ENCODE results near the gene PODXL2. TPM values are rescaled to one million over a fixed set of nuclear protein-coding genes. Genes with fewer than 3 reads are reported as not detected.
A peak's percentile ranks its signal among the peaks of the same experiment; 100 is the strongest.

The PODXL2 gene
- total RNA-seq, 1 experiment from 2014 or later = 33.6 TPM

DNA sequence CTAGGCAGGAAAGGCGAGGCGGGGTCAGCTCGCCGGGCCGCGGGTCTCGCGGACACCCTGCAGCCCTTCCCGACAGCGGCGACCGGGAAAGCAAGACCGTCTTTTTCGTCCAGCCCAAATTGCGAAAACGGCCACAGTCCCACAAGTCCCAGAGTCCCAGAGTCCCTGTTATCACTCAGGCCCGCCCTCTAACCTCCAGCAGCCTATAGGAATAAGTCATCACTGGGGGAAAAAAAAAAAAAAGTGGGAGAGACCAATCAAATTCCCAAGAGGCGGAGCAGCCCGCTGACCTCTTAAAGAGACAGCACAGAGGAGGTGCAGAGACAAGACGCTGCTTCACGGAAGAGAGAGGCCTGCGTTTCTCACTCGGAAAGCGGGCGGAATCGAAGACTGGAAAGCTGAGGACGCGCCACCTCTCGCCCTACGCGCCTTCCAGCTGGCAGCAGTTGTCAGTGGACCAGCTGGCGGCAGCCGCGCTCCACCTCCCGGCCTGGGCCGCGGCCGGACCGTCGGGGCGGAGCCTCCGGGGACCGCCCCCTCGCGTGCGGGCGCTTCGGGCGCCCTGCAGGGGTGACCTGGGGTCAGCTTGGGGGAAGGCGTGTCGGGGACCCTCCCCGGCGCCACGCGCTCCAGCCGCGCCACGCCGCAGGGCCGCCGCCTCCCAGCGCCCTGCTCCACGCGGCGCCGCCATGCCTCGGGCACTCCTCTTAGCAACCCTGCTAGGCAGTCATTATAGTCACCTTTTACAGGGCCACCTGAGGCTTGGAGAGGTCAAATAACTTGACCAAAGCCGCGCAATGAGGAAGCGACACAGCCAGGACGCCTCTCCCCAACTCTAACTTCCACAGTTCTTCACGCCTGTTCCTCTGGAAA lies 38.2 kb upstream of the PODXL2 start, which contains the start of gene TPRA1 (continued):
- TF ChIP-seq, protein P1, sequence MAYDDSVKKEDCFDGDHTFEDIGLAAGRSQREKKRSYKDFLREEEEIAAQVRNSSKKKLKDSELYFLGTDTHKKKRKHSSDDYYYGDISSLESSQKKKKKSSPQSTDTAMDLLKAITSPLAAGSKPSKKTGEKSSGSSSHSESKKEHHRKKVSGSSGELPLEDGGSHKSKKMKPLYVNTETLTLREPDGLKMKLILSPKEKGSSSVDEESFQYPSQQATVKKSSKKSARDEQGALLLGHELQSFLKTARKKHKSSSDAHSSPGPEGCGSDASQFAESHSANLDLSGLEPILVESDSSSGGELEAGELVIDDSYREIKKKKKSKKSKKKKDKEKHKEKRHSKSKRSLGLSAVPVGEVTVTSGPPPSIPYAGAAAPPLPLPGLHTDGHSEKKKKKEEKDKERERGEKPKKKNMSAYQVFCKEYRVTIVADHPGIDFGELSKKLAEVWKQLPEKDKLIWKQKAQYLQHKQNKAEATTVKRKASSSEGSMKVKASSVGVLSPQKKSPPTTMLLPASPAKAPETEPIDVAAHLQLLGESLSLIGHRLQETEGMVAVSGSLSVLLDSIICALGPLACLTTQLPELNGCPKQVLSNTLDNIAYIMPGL (CRISPR knock-in tag; IDR thresholded peaks at IDR 0.05) = peak; percentile 14; the same call in 1 of the 2 replicates
- TF ChIP-seq MXD4 (CRISPR knock-in tag; IDR thresholded peaks at IDR 0.05; ENCODE audit: borderline replicate concordance) = no peak
- peak; percentile 73 for TF ChIP-seq NFYB (CRISPR knock-in tag; conservative IDR thresholded peaks at IDR 0.05; ENCODE audit: low read depth)
- TF ChIP-seq GABPB1 (CRISPR knock-in tag; IDR thresholded peaks at IDR 0.05) = 0 out of 2 replicates have a peak, but pooled peaks have one; percentile 18
- TF ChIP-seq, protein P2, sequence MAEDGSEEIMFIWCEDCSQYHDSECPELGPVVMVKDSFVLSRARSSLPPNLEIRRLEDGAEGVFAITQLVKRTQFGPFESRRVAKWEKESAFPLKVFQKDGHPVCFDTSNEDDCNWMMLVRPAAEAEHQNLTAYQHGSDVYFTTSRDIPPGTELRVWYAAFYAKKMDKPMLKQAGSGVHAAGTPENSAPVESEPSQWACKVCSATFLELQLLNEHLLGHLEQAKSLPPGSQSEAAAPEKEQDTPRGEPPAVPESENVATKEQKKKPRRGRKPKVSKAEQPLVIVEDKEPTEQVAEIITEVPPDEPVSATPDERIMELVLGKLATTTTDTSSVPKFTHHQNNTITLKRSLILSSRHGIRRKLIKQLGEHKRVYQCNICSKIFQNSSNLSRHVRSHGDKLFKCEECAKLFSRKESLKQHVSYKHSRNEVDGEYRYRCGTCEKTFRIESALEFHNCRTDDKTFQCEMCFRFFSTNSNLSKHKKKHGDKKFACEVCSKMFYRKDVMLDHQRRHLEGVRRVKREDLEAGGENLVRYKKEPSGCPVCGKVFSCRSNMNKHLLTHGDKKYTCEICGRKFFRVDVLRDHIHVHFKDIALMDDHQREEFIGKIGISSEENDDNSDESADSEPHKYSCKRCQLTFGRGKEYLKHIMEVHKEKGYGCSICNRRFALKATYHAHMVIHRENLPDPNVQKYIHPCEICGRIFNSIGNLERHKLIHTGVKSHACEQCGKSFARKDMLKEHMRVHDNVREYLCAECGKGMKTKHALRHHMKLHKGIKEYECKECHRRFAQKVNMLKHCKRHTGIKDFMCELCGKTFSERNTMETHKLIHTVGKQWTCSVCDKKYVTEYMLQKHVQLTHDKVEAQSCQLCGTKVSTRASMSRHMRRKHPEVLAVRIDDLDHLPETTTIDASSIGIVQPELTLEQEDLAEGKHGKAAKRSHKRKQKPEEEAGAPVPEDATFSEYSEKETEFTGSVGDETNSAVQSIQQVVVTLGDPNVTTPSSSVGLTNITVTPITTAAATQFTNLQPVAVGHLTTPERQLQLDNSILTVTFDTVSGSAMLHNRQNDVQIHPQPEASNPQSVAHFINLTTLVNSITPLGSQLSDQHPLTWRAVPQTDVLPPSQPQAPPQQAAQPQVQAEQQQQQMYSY (CRISPR knock-in tag; IDR thresholded peaks at IDR 0.05) = peak; percentile 80
- TF ChIP-seq, protein P3, sequence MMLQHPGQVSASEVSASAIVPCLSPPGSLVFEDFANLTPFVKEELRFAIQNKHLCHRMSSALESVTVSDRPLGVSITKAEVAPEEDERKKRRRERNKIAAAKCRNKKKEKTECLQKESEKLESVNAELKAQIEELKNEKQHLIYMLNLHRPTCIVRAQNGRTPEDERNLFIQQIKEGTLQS (CRISPR knock-in tag; conservative IDR thresholded peaks at IDR 0.05) = no peak
- no peak for TF ChIP-seq NFATC4 (CRISPR knock-in tag; IDR thresholded peaks at IDR 0.05)
- TF ChIP-seq, protein P4, sequence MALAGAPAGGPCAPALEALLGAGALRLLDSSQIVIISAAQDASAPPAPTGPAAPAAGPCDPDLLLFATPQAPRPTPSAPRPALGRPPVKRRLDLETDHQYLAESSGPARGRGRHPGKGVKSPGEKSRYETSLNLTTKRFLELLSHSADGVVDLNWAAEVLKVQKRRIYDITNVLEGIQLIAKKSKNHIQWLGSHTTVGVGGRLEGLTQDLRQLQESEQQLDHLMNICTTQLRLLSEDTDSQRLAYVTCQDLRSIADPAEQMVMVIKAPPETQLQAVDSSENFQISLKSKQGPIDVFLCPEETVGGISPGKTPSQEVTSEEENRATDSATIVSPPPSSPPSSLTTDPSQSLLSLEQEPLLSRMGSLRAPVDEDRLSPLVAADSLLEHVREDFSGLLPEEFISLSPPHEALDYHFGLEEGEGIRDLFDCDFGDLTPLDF (CRISPR knock-in tag; IDR thresholded peaks at IDR 0.05) = no peak
- TF ChIP-seq RELA (CRISPR knock-in tag; IDR thresholded peaks at IDR 0.05; ENCODE audit: borderline replicate concordance) = no peak
- TF ChIP-seq PRRX2 (CRISPR knock-in tag; IDR thresholded peaks at IDR 0.05) = no peak
- TF ChIP-seq, protein P5, sequence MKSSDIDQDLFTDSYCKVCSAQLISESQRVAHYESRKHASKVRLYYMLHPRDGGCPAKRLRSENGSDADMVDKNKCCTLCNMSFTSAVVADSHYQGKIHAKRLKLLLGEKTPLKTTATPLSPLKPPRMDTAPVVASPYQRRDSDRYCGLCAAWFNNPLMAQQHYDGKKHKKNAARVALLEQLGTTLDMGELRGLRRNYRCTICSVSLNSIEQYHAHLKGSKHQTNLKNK (CRISPR knock-in tag; IDR thresholded peaks at IDR 0.05) = no peak
- TF ChIP-seq SMAD3 (CRISPR knock-in tag; IDR thresholded peaks at IDR 0.05; ENCODE audit: borderline replicate concordance) = no peak
- no peak for TF ChIP-seq RORB (CRISPR knock-in tag; IDR thresholded peaks at IDR 0.05)
- TF ChIP-seq FOXP1 (CRISPR knock-in tag; IDR thresholded peaks at IDR 0.05; ENCODE audit: borderline replicate concordance) = peak; percentile 78
- TF ChIP-seq NR2C2 (CRISPR knock-in tag; IDR thresholded peaks at IDR 0.05) = no peak
- TF ChIP-seq, protein P6, sequence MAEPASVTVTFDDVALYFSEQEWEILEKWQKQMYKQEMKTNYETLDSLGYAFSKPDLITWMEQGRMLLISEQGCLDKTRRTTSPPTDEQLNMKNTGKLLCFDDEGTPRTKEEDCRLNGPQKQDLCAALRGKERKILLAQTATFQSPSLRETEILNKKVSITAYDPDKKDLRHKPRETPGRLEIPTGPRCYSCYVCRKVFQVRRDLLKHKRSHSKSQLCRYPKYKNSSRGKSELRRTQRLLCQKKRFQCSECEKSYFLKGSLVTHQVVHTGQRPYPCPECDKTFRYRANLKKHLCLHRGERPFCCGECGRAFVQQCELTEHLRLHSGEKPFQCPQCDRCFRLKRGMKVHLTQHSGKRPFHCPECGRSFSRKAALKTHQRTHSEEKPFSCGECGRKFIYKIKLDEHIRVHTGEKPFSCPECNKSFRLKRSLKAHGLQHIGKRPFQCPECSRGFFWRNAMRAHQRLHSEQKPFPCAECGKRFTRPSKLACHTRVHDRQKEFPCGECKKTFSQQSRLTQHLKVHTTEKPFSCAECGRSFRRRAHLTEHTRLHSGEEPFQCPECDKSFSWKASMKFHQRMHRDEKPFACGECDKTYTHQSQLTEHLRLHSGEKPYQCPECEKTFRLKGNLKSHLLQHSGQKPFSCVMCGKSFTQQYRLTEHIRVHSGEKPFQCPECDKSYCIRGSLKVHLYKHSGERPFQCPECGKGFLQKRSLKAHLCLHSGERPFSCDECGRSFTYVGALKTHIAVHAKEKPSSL (CRISPR knock-in tag; conservative IDR thresholded peaks at IDR 0.05) = no peak
- no peak for TF ChIP-seq JUN (CRISPR knock-in tag; IDR thresholded peaks at IDR 0.05)
- TF ChIP-seq ZBTB21 (CRISPR knock-in tag; IDR thresholded peaks at IDR 0.05; ENCODE audit: borderline replicate concordance) = no peak
- no peak for TF ChIP-seq TCF7 (CRISPR knock-in tag; IDR thresholded peaks at IDR 0.05; ENCODE audit: low read depth)
- TF ChIP-seq, protein P7, sequence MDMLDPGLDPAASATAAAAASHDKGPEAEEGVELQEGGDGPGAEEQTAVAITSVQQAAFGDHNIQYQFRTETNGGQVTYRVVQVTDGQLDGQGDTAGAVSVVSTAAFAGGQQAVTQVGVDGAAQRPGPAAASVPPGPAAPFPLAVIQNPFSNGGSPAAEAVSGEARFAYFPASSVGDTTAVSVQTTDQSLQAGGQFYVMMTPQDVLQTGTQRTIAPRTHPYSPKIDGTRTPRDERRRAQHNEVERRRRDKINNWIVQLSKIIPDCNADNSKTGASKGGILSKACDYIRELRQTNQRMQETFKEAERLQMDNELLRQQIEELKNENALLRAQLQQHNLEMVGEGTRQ (CRISPR knock-in tag; IDR thresholded peaks at IDR 0.05) = peak; percentile 16; the same call in 1 of the 2 replicates
- no peak for TF ChIP-seq CREM (CRISPR knock-in tag; IDR thresholded peaks at IDR 0.05)
- TF ChIP-seq ESRRA (CRISPR knock-in tag; IDR thresholded peaks at IDR 0.05; ENCODE audit: borderline replicate concordance) = no peak; the same call in 1 of the 2 replicates
- TF ChIP-seq ZNF396 (CRISPR knock-in tag; IDR thresholded peaks at IDR 0.05; ENCODE audit: borderline replicate concordance) = no peak
- no peak for TF ChIP-seq FOXK1 (CRISPR knock-in tag; IDR thresholded peaks at IDR 0.05)
- TF ChIP-seq, protein P8, sequence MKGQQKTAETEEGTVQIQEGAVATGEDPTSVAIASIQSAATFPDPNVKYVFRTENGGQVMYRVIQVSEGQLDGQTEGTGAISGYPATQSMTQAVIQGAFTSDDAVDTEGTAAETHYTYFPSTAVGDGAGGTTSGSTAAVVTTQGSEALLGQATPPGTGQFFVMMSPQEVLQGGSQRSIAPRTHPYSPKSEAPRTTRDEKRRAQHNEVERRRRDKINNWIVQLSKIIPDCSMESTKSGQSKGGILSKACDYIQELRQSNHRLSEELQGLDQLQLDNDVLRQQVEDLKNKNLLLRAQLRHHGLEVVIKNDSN (CRISPR knock-in tag; IDR thresholded peaks at IDR 0.05) = peak; percentile 34; the same call in 1 of the 2 replicates
- TF ChIP-seq NR3C1 (CRISPR knock-in tag; conservative IDR thresholded peaks at IDR 0.05; ENCODE audit: low read depth) = no peak
- TF ChIP-seq GRHL2 (CRISPR knock-in tag; IDR thresholded peaks at IDR 0.05; ENCODE audit: insufficient replicate concordance, severe bottlenecking) = no peak
